ENCODE measurements around the gene PODN.
A peak's percentile ranks its signal among the peaks of the same experiment; 100 is the strongest.

The PODN gene

DNA sequence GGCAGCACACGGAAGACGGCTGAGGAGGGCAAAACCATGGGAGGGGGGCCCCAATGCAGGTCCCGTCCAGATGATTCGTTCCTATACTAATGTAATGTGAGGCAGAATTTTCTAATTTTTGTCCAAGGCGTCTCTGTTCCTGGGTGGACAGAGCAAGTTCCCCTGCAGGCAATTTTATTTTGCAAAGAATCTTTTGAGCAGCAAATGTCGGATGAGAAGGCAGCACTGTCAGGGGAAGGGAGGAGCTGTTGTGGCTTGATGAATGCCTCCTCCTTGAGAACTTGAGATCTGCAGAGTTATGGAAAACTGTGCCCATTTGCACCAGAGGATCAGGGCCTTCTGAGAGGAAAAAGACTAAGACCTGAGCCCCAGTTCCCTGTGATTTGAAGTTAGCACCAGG is 63.1 kb downstream of the PODN start:
- Histone ChIP-seq H3K27ac (peak overlapping the region in 1 of 2 donors; percentile 89), H3K4me3 (no peak overlapping the region)
- no peak for DNase-seq (ENCODE audit: low spot score)
- TF ChIP-seq, protein P1, sequence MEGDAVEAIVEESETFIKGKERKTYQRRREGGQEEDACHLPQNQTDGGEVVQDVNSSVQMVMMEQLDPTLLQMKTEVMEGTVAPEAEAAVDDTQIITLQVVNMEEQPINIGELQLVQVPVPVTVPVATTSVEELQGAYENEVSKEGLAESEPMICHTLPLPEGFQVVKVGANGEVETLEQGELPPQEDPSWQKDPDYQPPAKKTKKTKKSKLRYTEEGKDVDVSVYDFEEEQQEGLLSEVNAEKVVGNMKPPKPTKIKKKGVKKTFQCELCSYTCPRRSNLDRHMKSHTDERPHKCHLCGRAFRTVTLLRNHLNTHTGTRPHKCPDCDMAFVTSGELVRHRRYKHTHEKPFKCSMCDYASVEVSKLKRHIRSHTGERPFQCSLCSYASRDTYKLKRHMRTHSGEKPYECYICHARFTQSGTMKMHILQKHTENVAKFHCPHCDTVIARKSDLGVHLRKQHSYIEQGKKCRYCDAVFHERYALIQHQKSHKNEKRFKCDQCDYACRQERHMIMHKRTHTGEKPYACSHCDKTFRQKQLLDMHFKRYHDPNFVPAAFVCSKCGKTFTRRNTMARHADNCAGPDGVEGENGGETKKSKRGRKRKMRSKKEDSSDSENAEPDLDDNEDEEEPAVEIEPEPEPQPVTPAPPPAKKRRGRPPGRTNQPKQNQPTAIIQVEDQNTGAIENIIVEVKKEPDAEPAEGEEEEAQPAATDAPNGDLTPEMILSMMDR (IDR thresholded peaks at IDR 0.05): no peak

DNA sequence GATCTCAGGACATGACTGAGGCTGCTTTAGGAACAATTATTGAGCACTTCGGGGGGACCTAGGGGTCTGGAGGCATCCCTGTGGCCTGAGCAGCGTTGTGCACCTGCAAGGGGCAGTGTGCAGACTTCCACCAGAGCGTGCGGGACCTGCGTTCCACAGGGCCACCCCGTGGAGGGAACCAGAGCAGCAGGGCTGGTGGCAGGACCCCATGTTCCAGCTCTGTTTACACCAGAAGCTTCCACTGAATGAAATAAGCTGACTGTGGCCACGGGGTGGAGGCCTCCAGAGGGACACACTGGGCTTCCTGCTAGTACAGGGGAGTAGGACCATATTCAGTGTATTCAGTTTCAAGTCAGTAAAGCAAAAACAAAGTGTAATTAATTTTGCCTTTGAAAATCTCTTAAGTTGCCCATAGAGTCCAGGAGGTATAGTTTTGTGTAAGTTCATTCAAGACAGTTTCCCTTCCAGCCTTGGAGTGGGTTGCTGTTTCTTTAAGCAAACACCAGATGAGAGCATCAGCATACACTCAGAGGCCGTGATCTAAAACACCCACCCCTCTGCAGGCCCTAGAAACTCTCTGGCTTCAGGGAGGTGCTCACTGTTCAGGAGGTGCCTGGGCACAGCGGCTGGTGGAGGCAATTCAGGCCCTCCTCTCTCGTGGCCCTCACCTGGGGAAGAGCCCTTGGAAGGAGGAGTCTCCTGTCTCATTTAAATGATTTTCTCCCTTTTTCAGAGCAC is 63.8 kb downstream of the PODN start:
- peak overlapping the region in 1 of 2 donors; percentile 89 for H3K27ac ChIP-seq
- no peak for DNase-seq (ENCODE audit: low spot score)
- H3K4me3 ChIP-seq: no peak overlapping the region
- TF ChIP-seq, protein P1 (IDR thresholded peaks at IDR 0.05): no peak

DNA sequence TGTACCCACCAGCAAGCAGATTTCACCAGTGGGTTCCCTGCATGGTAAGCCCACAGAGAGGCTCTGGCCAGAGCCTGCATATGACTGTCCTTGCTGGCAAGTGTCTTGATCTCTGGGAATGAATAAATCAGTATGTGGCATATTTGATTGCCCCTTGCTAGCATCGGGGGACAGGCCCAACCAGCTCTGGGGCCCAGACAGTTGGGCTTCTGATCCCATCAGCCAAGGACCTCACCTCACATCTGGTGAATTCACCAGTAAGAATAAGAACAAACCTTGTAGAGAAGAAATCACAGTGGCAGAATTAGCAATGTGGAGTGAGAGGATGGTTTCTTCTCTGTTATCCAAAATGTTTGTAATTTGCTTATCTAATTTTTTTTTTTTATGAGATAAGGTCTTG is 64.5 kb downstream of the PODN start:
- TF ChIP-seq, protein P1 (IDR thresholded peaks at IDR 0.05): no peak
- DNase-seq (ENCODE audit: low spot score): peak; percentile 43
- Histone ChIP-seq H3K4me3 (no peak overlapping the region), H3K27ac (peak overlapping the region in 1 of 2 donors; percentile 89)

DNA sequence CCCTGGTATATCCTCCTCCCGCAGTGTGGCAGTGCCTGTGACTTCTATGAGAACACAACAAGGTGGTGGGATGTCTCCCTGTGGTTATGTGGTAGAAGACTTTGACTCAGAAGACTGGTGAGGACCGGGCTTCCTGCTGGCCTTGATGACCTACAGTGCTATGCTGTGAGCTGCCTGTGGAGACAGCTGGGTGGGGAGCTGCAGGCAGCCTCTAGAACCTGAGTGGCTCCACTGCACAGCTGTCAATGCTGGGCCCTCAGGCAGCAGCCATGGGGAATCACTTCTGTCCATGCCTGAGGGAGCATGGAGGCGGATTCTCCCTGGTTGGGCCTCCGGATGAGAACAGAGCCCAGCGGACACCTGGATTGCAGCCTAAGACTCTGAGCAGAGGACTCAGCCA is 65.5 kb downstream of the PODN start:
- Histone ChIP-seq H3K4me3 (no peak overlapping the region), H3K27ac (no peak overlapping the region)
- TF ChIP-seq, protein P1 (IDR thresholded peaks at IDR 0.05): no peak
- DNase-seq (ENCODE audit: low spot score): peak; percentile 50

DNA sequence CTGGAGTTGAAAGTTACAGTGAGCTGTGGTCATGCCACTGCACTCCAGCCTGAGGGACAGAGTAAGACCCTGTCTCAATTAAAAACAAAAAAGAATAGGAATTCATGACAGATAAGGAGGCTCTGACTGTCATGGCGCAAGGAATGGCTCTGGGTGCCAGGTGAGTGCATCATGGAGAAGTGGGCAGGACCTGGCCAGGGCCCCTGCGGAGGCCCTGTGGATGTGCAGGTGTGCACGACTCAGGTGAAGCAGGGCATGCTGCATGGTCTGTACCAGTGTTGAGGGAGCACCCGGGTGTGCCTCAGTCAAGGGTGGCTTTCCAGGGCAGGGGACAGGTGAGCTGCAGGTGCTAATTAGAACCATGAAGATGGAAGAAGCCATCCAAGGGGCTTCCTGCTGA is 66.4 kb downstream of the PODN start:
- Histone ChIP-seq H3K27ac (no peak overlapping the region), H3K4me3 (no peak overlapping the region)
- TF ChIP-seq, protein P1 (IDR thresholded peaks at IDR 0.05): no peak
- peak; percentile 21 for DNase-seq (ENCODE audit: low spot score)

DNA sequence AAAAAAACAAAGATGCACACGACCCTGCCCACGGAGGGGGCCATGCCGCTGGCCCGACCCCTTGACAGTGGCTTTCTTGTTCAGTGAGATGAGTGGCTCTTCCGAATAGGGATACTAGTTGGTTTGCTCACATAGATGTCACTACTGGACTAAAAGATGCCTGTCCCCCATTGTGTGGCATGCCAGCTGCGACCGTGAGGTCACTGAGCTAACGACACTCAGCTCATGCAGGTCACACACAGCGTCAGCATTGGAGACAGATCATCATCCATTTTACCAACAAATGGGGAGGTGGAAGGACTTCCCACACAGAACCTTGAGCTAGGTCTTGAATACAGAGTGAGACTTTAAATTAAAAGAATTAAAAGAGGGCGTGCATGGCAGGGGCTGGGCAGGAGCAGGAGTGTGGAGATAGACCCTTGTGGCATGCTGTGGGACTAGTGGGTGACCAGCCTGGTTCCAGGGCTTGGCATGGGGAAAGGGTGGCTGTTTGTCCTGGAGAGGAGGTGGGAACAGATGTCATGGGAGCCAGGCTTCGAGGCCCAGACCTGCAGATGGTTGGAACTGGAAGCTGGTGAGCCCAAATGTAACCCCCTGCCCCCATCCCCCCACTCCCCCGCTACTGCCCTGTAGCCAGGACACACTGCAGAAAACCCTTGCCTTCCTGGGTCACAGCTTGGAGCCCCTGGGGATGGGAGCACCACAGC is 68.0 kb downstream of the PODN start:
- Histone ChIP-seq H3K4me3 (no peak overlapping the region), H3K27ac (peak overlapping the region in 1 of 2 donors; percentile 35)
- DNase-seq (ENCODE audit: low spot score): peak; percentile 62
- TF ChIP-seq, protein P1 (IDR thresholded peaks at IDR 0.05): no peak

DNA sequence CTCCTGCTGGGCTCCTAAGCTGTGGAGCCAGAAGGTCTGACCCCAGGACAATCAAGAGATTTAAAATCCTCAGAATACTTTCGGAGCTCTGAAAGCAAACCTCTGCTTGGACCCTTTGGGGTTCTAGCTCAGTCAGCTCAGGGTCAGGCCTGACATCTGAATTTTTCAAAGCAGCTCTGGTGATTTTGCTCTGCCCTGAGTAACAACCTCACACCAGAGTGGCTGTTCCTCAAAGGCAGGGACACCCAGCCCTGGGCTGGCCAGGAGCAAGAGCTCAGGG is 68.5 kb downstream of the PODN start:
- TF ChIP-seq, protein P1 (IDR thresholded peaks at IDR 0.05): no peak
- no peak overlapping the region for H3K4me3 ChIP-seq
- peak overlapping the region in 1 of 2 donors; percentile 35 for H3K27ac ChIP-seq
- DNase-seq (ENCODE audit: low spot score): peak; percentile 60
